ENCODE measurements around the gene CCDC149.

The CCDC149 gene

DNA sequence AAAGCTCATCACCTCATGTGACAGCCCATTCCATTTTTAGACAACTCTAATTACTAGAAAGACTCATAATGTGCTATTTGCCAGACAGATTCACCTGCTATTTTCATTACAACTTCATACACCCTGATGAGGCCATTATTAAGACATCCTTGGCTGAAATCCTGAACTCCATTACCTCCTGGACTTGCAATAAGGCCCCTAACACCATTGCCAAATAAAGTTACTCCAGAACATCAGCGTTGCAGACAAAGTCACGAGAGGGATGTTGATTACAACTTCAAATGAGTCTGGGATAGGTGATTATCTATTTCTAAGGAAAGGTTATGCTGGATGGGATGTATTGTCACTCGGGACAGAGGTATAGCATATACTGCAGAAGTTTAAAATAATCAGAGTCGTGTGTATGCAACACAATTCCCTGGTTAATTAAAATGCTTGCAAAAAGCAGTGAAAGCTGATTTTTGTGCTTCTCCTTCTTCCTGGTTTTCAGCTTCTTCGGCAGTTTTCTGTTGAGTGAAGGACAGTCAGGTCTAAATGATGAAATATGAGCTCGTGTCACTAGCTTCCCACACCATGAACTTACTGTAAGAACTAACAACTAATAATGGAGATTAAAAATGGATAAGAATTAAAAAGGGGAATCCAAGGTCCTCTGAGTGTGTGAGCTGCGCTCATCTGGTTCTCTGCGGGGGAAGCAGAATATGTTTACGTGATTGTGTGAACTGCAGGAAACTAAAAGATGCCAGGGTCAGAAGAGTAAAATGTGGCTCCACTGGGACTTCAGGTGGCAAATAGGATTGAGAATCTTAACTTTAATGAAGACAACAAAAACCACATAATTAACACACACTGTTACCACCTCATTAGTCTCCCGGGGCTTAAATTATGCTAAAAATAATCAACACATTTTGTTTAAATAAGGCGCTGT lies 135.0 kb downstream of the CCDC149 start:
- DNase-seq (ENCODE audit: low read depth in 2 of 2): no peak

DNA sequence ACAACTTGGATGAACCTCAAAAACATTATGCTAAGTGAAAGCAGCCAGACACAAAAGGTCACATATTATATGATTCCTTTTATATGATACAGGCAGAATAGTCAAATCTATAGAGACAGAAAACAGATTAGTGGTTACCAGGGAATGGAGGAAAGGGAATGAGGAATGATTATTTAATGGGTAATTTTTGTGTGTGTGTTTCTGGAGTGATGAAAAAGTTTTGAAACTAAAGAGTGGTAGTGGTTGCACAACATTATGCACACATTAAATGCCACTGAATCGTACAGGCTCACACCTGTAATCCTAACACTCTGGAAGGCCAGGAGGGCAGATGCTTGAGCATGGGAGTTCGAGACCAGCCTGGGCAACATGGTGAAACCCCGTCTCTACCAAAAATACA lies 137.1 kb downstream of the CCDC149 start:
- DNase-seq (ENCODE audit: low read depth in 2 of 2): no peak

DNA sequence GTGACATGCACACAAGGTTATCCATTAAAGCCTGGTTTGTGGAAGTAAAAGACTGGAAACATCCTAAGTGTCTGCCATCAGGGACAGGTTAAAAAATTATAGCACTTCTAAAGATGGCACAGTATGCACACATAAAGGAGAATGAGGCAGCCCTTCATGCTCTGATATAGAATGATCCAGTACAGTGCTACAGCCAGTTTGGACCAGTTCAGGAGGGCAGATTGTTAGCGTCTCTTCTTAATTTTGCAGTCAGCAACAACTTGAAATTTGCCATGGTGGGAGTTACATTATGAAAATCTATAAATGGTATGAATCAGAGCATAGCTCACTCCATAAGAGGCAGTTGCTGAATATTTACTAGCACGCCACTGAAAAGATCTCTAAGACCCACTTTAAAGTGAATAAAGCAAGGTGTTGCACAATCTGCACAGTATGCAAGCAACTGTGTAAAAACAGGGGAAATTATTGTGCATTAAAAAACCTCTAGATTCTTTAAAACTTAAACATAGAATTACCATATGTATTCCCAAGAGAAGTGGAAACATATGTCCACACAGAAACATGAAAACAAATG lies 137.7 kb downstream of the CCDC149 start:
- DNase-seq (ENCODE audit: low read depth in 2 of 2): no peak

DNA sequence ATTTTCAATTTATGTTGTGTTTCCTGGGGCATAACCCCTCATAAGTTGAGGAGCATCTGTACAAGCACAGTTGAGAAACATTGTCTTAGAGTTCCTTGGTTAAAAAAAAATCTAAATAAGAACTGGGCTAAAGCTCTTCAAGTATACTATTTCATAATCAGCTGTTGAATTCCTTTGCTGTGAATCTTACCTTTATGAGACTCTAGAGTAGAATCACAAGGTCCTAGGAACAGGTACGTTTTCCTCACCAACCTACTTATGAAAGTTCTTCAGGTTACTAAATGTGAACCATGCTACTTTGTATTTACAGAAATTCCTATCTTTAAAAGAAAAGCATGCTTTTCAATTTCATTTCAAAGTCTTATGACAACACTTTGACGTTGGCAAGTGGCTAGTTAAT lies 138.4 kb downstream of the CCDC149 start:
- no peak for DNase-seq (ENCODE audit: low read depth in 2 of 2)

DNA sequence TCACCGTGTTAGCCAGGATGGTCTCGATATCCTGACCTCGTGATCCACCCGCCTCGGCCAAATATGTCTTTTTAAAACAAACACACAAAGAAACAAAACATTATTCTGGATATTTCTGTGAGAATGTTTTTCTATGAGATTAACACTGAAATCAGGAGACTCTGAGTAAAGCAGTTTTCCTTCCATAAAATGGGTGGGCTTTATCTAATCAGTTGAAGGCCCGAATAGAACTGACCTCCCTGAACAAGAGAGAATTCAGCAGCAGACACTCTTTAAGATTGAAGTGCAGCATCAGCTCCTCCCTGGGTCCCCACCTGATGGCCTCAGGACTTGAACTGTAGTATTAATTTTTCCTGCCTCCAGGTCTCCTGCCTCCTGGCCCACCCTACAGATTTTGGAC lies 139.9 kb downstream of the CCDC149 start:
- no peak for DNase-seq (ENCODE audit: low read depth in 2 of 2)

- DNase-seq (ENCODE audit: low read depth in 2 of 2): no peak
These were observed 140.7 kb downstream of the CCDC149 start for GRCh38 chr4:24772061-24772705.

DNA sequence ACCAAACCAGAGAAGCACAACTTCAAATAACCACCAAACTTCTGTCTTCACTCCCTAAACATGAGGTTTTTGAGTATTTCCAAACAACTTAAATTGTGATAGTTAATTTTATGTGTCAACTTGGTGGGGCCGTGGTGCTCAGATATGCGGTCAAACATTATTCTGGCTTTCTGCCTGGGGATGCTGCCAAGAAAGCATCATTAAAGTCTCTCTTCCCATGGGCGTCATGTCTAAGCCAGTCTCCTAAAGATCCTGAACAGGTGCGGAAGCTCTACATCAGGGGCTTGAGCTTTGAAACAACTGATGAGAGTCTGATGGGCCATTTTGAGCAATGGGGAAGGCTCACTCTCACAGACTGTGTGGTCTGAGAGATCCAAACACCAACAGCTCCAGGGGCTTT lies 141.6 kb downstream of the CCDC149 start:
- DNase-seq (ENCODE audit: low read depth in 2 of 2): no peak

- DNase-seq (ENCODE audit: low read depth in 2 of 2): no peak
These were observed 142.2 kb downstream of the CCDC149 start for GRCh38 chr4:24770667-24771066.

GRCh38 chr4:24770032-24770584 lies 142.7 kb downstream of the CCDC149 start:
- no peak for DNase-seq (ENCODE audit: low read depth in 2 of 2)

DNA sequence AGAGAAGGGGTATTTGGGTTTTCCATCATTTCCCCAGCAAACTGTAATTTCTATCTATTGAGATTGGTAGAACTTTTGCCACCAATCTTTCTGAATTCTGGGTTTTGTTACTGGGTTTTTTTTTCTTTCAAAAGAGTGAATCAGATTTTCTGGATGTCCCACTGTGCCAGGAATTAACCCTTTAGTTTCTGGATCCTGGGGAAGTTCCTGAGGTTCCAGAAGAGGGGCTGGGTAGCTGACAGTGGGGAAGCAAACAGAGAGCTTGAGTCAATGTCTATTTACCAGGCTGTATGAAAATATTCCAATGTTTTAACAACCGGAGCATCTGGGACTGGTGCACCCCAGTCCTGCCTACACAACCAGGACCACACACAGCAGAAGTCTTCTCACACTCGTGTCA lies 143.3 kb downstream of the CCDC149 start:
- DNase-seq (ENCODE audit: low read depth in 2 of 2): no peak

DNA sequence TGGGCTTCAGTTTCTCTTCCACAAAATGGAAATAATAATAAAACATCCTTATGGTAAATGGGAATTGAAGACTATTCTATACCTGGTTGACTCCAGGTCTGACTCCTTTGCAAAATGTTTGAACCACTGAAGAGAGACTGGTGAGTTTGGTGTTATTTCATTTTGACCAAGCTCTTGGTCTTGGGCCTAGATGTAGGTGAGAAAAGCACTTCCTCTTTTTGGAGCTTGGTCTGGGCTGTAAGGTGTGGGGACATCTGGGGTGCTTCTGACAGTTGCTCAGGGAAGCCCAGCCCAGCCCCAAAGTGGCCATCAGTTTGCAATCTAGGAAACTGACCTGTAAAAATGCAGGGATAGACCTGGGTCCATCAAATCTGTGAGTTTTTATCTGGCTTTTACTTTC lies 144.2 kb downstream of the CCDC149 start:
- no peak for DNase-seq (ENCODE audit: low read depth in 2 of 2)

GRCh38 chr4:24768006-24768405 lies 144.8 kb downstream of the CCDC149 start:
- DNase-seq (ENCODE audit: low read depth in 2 of 2): no peak

DNA sequence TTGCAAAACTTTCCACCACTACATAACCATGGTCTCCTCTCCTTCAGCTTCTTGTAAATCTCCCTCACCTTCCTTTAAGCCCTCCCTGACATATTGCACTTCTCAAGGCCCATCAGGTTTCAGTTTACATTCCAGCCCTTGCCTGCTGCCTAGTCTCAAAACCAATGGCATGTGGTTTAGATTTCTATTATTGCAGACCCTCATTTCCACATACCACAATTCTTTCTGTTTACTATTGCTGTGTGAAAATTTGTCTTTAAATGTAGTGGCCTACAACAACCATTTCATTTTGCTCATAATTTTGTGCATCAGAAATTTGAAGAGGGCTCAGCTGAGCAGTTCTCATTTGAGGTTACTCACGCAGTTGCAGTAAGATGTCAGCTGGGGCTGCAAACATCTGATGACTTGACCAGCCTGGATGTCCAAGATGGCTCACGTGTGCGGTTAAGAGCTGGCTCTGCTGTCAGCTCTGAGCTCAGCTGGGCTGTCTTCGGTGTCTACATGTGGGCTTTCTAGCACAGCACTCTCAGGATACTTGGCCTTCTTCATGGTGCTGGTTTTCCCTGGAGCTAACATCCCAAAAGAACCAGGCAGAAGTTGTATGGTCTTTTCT lies 147.4 kb downstream of the CCDC149 start:
- no peak for DNase-seq (ENCODE audit: low read depth in 2 of 2)

DNA sequence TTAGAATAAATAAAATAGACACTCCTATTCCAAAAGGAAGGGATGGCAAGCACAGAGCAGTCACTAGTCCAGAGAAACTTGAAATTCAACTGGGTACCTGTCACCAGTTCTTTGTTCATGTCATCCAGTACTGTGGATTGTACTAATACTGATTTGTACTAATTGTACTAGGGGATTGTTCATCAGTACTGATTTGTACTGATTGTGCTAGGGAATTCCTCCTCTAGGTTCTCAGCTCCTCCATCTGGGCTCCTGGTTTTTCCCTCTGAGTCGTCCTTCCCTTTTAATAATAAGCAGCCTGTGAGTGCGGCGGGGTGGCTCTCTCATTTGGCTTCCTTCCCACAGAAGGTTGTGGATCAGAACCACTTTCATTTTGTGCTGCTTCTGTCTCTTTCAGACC lies 148.5 kb downstream of the CCDC149 start:
- DNase-seq (ENCODE audit: low read depth in 2 of 2): no peak

GRCh38 chr4:24763631-24764297 lies 149.1 kb downstream of the CCDC149 start:
- no peak for DNase-seq (ENCODE audit: low read depth in 2 of 2)

Measured in stimulated activated CD4-positive, alpha-beta T cell treated with anti-CD3 and anti-CD28 coated beads, Interleukin-1b, Interleukin-23, amount 100 ng/mL, for 4 hours (primary cell).